Measurements from ENCODE around the gene FYTTD1. TPM values are rescaled to one million over a fixed set of nuclear protein-coding genes. Genes with fewer than 3 reads are reported as not detected.

The FYTTD1 gene
- total RNA-seq, 4 donors from 2014 or later, result 48.4 to 52.0 (median 50.7) TPM

GRCh38 chr3:197796087-197796486 lies 46.4 kb downstream of the FYTTD1 start:
- TF ChIP-seq CTCF (IDR thresholded peaks at IDR 0.05; ENCODE audit: low read depth), result no peak

- no peak for TF ChIP-seq CTCF (IDR thresholded peaks at IDR 0.05; ENCODE audit: low read depth)
Measured at GRCh38 chr3:197798863-197799262, 49.2 kb downstream of the FYTTD1 start.

- no peak for TF ChIP-seq CTCF (IDR thresholded peaks at IDR 0.05; ENCODE audit: low read depth)
Measured at GRCh38 chr3:197800379-197800778, 50.7 kb downstream of the FYTTD1 start.

GRCh38 chr3:197801891-197802778 lies 52.5 kb downstream of the FYTTD1 start:
- TF ChIP-seq CTCF (IDR thresholded peaks at IDR 0.05; ENCODE audit: low read depth), result no peak

GRCh38 chr3:197802779-197803459 lies 53.2 kb downstream of the FYTTD1 start:
- TF ChIP-seq CTCF (IDR thresholded peaks at IDR 0.05; ENCODE audit: low read depth), result no peak

GRCh38 chr3:197804511-197804910 lies 54.8 kb downstream of the FYTTD1 start:
- TF ChIP-seq CTCF (IDR thresholded peaks at IDR 0.05; ENCODE audit: low read depth), result no peak

GRCh38 chr3:197807969-197808587 lies 58.4 kb downstream of the FYTTD1 start:
- no peak for TF ChIP-seq CTCF (IDR thresholded peaks at IDR 0.05; ENCODE audit: low read depth)
